K562 (cell line): ENCODE measurements around the gene SAMD4A.

Source experiments
- CAMTA2 ChIP-seq: fragments of 250-450 bp; sonication (Bioruptor Pico); conservative IDR thresholded peaks from 2 replicates; pipeline ENCODE4 v1.5.1; 2022
- EZH2 ChIP-seq: IDR thresholded peaks from 2 replicates; pipeline ENCODE4 v1.6.1; 2012; ENCODE audit warnings: low read depth, mild to moderate bottlenecking, inconsistent platforms, low read length, borderline replicate concordance
- HSF4 ChIP-seq: fragments of 250-450 bp; sonication (Bioruptor Pico); IDR thresholded peaks from 2 replicates; pipeline ENCODE4 v2.1.2; 2022; ENCODE audit warnings: mild to moderate bottlenecking, moderate library complexity, borderline replicate concordance
- JUN ChIP-seq, 2 experiments: sonication (generic) in 1 of 2; formaldehyde crosslinking in 1 of 2; IDR thresholded peaks; 2 replicates each; pipeline versions ENCODE4 v1.6.1 to v1.8.0; 2012 to 2022; ENCODE audit warnings: borderline replicate concordance in 2 of 2, mild to moderate bottlenecking in 2 of 2, improper control_type of control experiment in 1 of 2, low read depth in 1 of 2, low read length in 1 of 2, missing genetic modification reagents in 1 of 2
- JUND ChIP-seq, 2 experiments: IDR thresholded peaks; 2 replicates in 1 of 2; 3 replicates in 1 of 2; pipeline ENCODE4 v1.6.1; 2011; ENCODE audit warnings: borderline replicate concordance in 2 of 2, low read depth in 2 of 2, low read length in 2 of 2, improper control_type of control experiment in 1 of 2, missing biosample characterization in 1 of 2, missing genetic modification characterization in 1 of 2, missing genetic modification reagents in 1 of 2
- NCOA2 ChIP-seq, 2 experiments: fragments of 450-650 bp; IDR thresholded peaks; 2 replicates each; pipeline ENCODE4 v1.6.1; 2018; ENCODE audit warnings: mild to moderate bottlenecking in 2 of 2, moderate library complexity in 1 of 2; ENCODE audit not compliant: partially characterized antibody in 2 of 2
- PHB2 ChIP-seq: fragments of 450-650 bp; IDR thresholded peaks from 2 replicates; pipeline ENCODE4 v1.6.1; 2017; ENCODE audit warnings: low read depth
- POLR2AphosphoS5 ChIP-seq: IDR thresholded peaks from 2 replicates; pipeline ENCODE4 v1.6.1; 2011; ENCODE audit warnings: mild to moderate bottlenecking, low read depth, low read length, moderate library complexity; ENCODE audit not compliant: control insufficient read depth, insufficient read depth
- RAD21 ChIP-seq, 2 experiments: fragments of 250-450 bp in 1 of 2; fragments of 450-650 bp in 1 of 2; sonication (Bioruptor Pico) in 1 of 2; formaldehyde crosslinking in 1 of 2; IDR thresholded peaks in 1 of 2; conservative IDR thresholded peaks in 1 of 2; 2 replicates each; pipeline versions ENCODE4 v1.4.0 to v1.8.0; 2020 to 2022; ENCODE audit warnings: mild to moderate bottlenecking in 2 of 2, moderate library complexity in 1 of 2
- RFX5 ChIP-seq: IDR thresholded peaks from 2 replicates; pipeline ENCODE4 v1.6.1; 2011; ENCODE audit warnings: low read depth, mild to moderate bottlenecking, improper control_type of control experiment, low read length
- ZNF12 ChIP-seq: sonication (generic); formaldehyde crosslinking; IDR thresholded peaks from 2 replicates; pipeline ENCODE4 v1.4.0; 2020; ENCODE audit warnings: mild to moderate bottlenecking, missing genetic modification reagents
- TF ChIP-seq, protein P1 (sequence below): conservative IDR thresholded peaks from 2 replicates; pipeline ENCODE4 v1.6.1; 2011; ENCODE audit warnings: low read depth, mild to moderate bottlenecking, low read length; ENCODE audit not compliant: control insufficient read depth
- TF ChIP-seq, protein P2 (sequence below), 2 experiments: fragments of 450-650 bp in 1 of 2; sonication (generic) in 1 of 2; formaldehyde crosslinking in 1 of 2; IDR thresholded peaks in 1 of 2; conservative IDR thresholded peaks in 1 of 2; 2 replicates each; pipeline versions ENCODE4 v1.6.1 to v1.8.1; 2016 to 2023; ENCODE audit warnings: mild to moderate bottlenecking in 2 of 2, moderate library complexity in 2 of 2, inconsistent platforms in 1 of 2, missing genetic modification reagents in 1 of 2
- TF ChIP-seq, protein P3 (sequence below), 3 experiments: IDR thresholded peaks in 2 of 3; conservative IDR thresholded peaks in 1 of 3; 2 replicates each; pipeline ENCODE4 v1.5.1; 2011 to 2012; ENCODE audit warnings: low read length in 3 of 3, mild to moderate bottlenecking in 3 of 3, control low read depth in 2 of 3, improper control_type of control experiment in 1 of 3, inconsistent platforms in 1 of 3, low read depth in 1 of 3, mixed read lengths in 1 of 3, moderate library complexity in 1 of 3; ENCODE audit not compliant: insufficient read depth in 2 of 3

- TF ChIP-seq, protein P1, sequence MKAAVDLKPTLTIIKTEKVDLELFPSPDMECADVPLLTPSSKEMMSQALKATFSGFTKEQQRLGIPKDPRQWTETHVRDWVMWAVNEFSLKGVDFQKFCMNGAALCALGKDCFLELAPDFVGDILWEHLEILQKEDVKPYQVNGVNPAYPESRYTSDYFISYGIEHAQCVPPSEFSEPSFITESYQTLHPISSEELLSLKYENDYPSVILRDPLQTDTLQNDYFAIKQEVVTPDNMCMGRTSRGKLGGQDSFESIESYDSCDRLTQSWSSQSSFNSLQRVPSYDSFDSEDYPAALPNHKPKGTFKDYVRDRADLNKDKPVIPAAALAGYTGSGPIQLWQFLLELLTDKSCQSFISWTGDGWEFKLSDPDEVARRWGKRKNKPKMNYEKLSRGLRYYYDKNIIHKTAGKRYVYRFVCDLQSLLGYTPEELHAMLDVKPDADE = no peak
- TF ChIP-seq, protein P2, sequence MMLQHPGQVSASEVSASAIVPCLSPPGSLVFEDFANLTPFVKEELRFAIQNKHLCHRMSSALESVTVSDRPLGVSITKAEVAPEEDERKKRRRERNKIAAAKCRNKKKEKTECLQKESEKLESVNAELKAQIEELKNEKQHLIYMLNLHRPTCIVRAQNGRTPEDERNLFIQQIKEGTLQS (IDR thresholded peaks at IDR 0.05) = no peak
- TF ChIP-seq, protein P2 (CRISPR knock-in tag; conservative IDR thresholded peaks at IDR 0.05) = no peak
- TF ChIP-seq POLR2AphosphoS5 = no peak
- TF ChIP-seq HSF4 (CRISPR knock-in tag) = no peak
- no peak for TF ChIP-seq JUN (IDR thresholded peaks at IDR 0.05; ENCODE audit: borderline replicate concordance, low read depth, low read length)
- no peak for TF ChIP-seq JUN (CRISPR knock-in tag; IDR thresholded peaks at IDR 0.05; ENCODE audit: borderline replicate concordance)
- no peak for TF ChIP-seq RAD21 (CRISPR knock-in tag; conservative IDR thresholded peaks at IDR 0.05 in 1 of 2, IDR thresholded peaks at IDR 0.05 in 1 of 2)
- TF ChIP-seq PHB2 = no peak
- no peak for TF ChIP-seq EZH2
- TF ChIP-seq NCOA2 (IDR thresholded peaks at IDR 0.05; ENCODE audit: partially characterized antibody in 2 of 2) = no peak
- TF ChIP-seq, protein P3, sequence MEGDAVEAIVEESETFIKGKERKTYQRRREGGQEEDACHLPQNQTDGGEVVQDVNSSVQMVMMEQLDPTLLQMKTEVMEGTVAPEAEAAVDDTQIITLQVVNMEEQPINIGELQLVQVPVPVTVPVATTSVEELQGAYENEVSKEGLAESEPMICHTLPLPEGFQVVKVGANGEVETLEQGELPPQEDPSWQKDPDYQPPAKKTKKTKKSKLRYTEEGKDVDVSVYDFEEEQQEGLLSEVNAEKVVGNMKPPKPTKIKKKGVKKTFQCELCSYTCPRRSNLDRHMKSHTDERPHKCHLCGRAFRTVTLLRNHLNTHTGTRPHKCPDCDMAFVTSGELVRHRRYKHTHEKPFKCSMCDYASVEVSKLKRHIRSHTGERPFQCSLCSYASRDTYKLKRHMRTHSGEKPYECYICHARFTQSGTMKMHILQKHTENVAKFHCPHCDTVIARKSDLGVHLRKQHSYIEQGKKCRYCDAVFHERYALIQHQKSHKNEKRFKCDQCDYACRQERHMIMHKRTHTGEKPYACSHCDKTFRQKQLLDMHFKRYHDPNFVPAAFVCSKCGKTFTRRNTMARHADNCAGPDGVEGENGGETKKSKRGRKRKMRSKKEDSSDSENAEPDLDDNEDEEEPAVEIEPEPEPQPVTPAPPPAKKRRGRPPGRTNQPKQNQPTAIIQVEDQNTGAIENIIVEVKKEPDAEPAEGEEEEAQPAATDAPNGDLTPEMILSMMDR (IDR thresholded peaks at IDR 0.05 in 2 of 3, conservative IDR thresholded peaks at IDR 0.05 in 1 of 3; ENCODE audit: insufficient read depth in 2 of 3, low read depth in 1 of 3, low read length in 3 of 3) = no peak
- no peak for TF ChIP-seq RFX5
- no peak for TF ChIP-seq CAMTA2 (CRISPR knock-in tag)
- TF ChIP-seq JUND (IDR thresholded peaks at IDR 0.05; ENCODE audit: borderline replicate concordance, low read depth, low read length) = no peak
- no peak for TF ChIP-seq JUND (tag; IDR thresholded peaks at IDR 0.05; ENCODE audit: borderline replicate concordance, low read depth, low read length)
- no peak for TF ChIP-seq ZNF12 (CRISPR knock-in tag)
These were observed 117.2 kb downstream of the SAMD4A start for GRCh38 chr14:54683882-54684794.
